MCF 10A (cell line): ENCODE results near the gene CACNA1H. TPM values are rescaled to one million over a fixed set of nuclear protein-coding genes. Genes with fewer than 3 reads are reported as not detected.
"Not testable (repeated sequence)": the region's sequence is repeated elsewhere in the genome, so short reads cannot be mapped to it uniquely, and the experiment has no call there.

Experiments used
- BruUV-seq: library from RNA; stranded (reverse); fragments of 400-500 nt; replicated peaks from 2 replicates; lab custom pipeline; 2021; lab: Mats Ljungman, UMichigan
- CTCF ChIA-PET: fragments of 300-600 bp; sonication (Branson Sonifier 250); formaldehyde crosslinking; extraction: SDS; loops from one replicate; lab custom pipeline; 2021; ENCODE audit warnings: antibody characterized with exemption, inconsistent platforms; lab: Yijun Ruan, JAX
- POLR2A ChIA-PET: fragments of 300-600, 350-650 bp; sonication (Branson Sonifier 250); formaldehyde crosslinking; extraction: SDS; loops from one replicate; lab custom pipeline; 2020; ENCODE audit warnings: antibody characterized with exemption, inconsistent platforms; lab: Yijun Ruan, JAX
- DNase-seq: peaks from one replicate; pipeline ENCODE4 v3.0.0-alpha.2; 2018; ENCODE audit not compliant: unreplicated experiment
- H3K27ac Mint-ChIP-seq: one replicate; pipeline ENCODE4 v1.8.0; 2022; ENCODE audit warnings: mild to moderate bottlenecking, low read depth, mixed read lengths; ENCODE audit not compliant: unreplicated experiment
- H3K27me3 Mint-ChIP-seq: one replicate; pipeline ENCODE4 v1.8.0; 2022; ENCODE audit warnings: mixed read lengths; ENCODE audit not compliant: insufficient read depth, unreplicated experiment
- H3K36me3 Mint-ChIP-seq: one replicate; pipeline ENCODE4 v1.8.0; 2022; ENCODE audit warnings: mild to moderate bottlenecking, moderate library complexity, mixed read lengths; ENCODE audit not compliant: insufficient read depth, unreplicated experiment
- H3K4me1 Mint-ChIP-seq: one replicate; pipeline ENCODE4 v1.8.0; 2022; ENCODE audit warnings: mixed read lengths; ENCODE audit not compliant: insufficient read depth, unreplicated experiment
- H3K4me3 Mint-ChIP-seq: one replicate; pipeline ENCODE4 v1.8.0; 2022; ENCODE audit warnings: mild to moderate bottlenecking, moderate library complexity, mixed read lengths; ENCODE audit not compliant: unreplicated experiment
- H3K9me3 Mint-ChIP-seq: one replicate; pipeline ENCODE4 v1.8.0; 2022; ENCODE audit warnings: mixed read lengths; ENCODE audit not compliant: unreplicated experiment
- CTCF ChIP-seq: fragments of 200-600 bp; IDR thresholded peaks from one replicate; pipeline ENCODE4 v1.8.0; 2022; ENCODE audit warnings: antibody characterized with exemption, mild to moderate bottlenecking; ENCODE audit not compliant: unreplicated experiment
- intact Hi-C: fragments of 100-400 bp; cut with micrococcal nuclease; formaldehyde crosslinking; loops from 2 replicates; pipeline ENCODE4 v1.14.1; 2022
- total RNA-seq: library from RNA; stranded (reverse); gene quantifications from 2 replicates; pipeline ENCODE4 v1.2.3, GENCODE V29; 2022

CACNA1H gene
- total RNA-seq, 1 experiment from 2014 or later: not detected

- intact Hi-C loops: loop anchor here (2.0 kb wide), 1 partner anchor 89 kb away; no protein-coding TSS in a partner anchor
- no peaks in the 10 kb centered on the region for H3K36me3 Mint-ChIP-seq
- no peak overlapping the region for H3K27ac Mint-ChIP-seq
- no peak for DNase-seq
- peaks cover 8% of the 10 kb centered on the region for H3K9me3 Mint-ChIP-seq
- no peaks in the 10 kb centered on the region for H3K4me1 Mint-ChIP-seq
- no peaks in the 10 kb centered on the region for H3K27me3 Mint-ChIP-seq
- H3K4me3 Mint-ChIP-seq: no peak overlapping the region
- ChIA-PET CTCF (interaction anchor here (0.8 kb wide), 1 partner anchor 49 kb away, joined by 3 read pairs; no protein-coding TSS in a partner anchor), POLR2A (interaction anchor here (0.7 kb wide), 1 partner anchor 208 kb away, joined by 3 read pairs; no protein-coding TSS in a partner anchor)
- TF ChIP-seq CTCF: no peak
- no TSS peak for BruUV-seq
These were observed 42.4 kb downstream of the CACNA1H start for GRCh38 chr16:1195393-1195666.

GRCh38 chr16:1196494-1196893 lies 43.6 kb downstream of the CACNA1H start:
- H3K4me3 Mint-ChIP-seq: no peak overlapping the region
- no peaks in the 10 kb centered on the region for H3K36me3 Mint-ChIP-seq
- intact Hi-C loops: no loop called here
- DNase-seq: no peak
- no peak overlapping the region for H3K27ac Mint-ChIP-seq
- peaks cover 8% of the 10 kb centered on the region for H3K9me3 Mint-ChIP-seq
- no peaks in the 10 kb centered on the region for H3K4me1 Mint-ChIP-seq
- CTCF ChIA-PET: no interaction called here
- no peak for TF ChIP-seq CTCF
- no peaks in the 10 kb centered on the region for H3K27me3 Mint-ChIP-seq
- POLR2A ChIA-PET: no interaction called here
- BruUV-seq: no TSS peak

GRCh38 chr16:1197237-1197866 lies 44.4 kb downstream of the CACNA1H start:
- Mint-ChIP-seq H3K9me3 (peaks cover 8% of the 10 kb centered on the region), H3K4me1 (no peaks in the 10 kb centered on the region), H3K27ac (no peak overlapping the region), H3K36me3 (no peaks in the 10 kb centered on the region), H3K27me3 (no peaks in the 10 kb centered on the region), H3K4me3 (no peak overlapping the region)
- BruUV-seq: no TSS peak
- ChIA-PET CTCF (no interaction called here), POLR2A (no interaction called here)
- no peak for DNase-seq
- intact Hi-C loops: no loop called here
- no peak for TF ChIP-seq CTCF

GRCh38 chr16:1198194-1198593 lies 45.3 kb downstream of the CACNA1H start:
- intact Hi-C loops: no loop called here
- Mint-ChIP-seq H3K9me3 (peaks cover 8% of the 10 kb centered on the region), H3K36me3 (no peaks in the 10 kb centered on the region), H3K4me3 (no peak overlapping the region), H3K27me3 (no peaks in the 10 kb centered on the region), H3K27ac (no peak overlapping the region), H3K4me1 (no peaks in the 10 kb centered on the region)
- no peak for DNase-seq
- ChIA-PET POLR2A (no interaction called here), CTCF (no interaction called here)
- no TSS peak for BruUV-seq
- TF ChIP-seq CTCF: no peak

DNA sequence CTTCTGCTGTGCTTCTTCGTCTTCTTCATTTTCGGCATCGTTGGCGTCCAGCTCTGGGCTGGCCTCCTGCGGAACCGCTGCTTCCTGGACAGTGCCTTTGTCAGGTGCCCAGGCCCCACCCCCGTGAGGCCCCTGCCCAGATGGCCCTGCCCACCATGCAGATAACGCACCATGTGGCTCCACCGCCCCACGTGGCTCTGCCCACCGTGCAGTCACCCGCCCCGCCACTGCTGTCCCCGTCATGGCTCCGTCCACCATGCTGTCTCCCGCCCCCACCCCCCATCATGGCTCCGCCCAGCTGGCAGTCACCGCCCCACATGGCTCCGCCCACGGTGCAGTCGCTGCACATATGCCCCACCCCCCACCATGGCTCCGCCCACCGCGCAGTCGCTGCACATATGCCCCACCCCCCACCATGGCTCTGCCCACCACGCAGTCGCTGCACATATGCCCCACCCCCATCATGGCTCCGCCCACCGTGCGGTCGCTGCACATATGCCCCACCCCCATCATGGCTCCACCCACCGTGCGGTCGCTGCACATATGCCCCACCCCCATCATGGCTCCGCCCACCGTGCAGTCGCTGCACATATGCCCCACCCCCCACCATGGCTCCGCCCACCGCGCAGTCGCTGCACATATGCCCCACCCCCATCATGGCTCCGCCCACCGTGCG lies 45.9 kb downstream of the CACNA1H start:
- H3K4me1 Mint-ChIP-seq, BruUV-seq, H3K4me3 Mint-ChIP-seq, H3K27ac Mint-ChIP-seq, POLR2A ChIA-PET, H3K36me3 Mint-ChIP-seq, intact Hi-C loops, CTCF ChIA-PET, H3K27me3 Mint-ChIP-seq, H3K9me3 Mint-ChIP-seq, DNase-seq: not testable (repeated sequence)
